ENCODE data around the gene STIMATE.

STIMATE gene

GRCh38 chr3:52897130-52898122, at the start of gene STIMATE:
Gene STIMATE, minus strand, starts transcription at chr3:52897548. Its CDS starts 98 bp downstream, at chr3:52897450.
- Histone ChIP-seq H3K27ac (ENCODE audit: low read depth, low read length) (peak within 1 kb of the TSS; percentile 24; the same call in 1 of the 2 replicates), H4K20me1 (ENCODE audit: control insufficient read depth, insufficient read depth, low read depth, low read length) (peaks cover 4% of the 10 kb centered on the region; the same call in 1 of the 2 replicates)
- TF ChIP-seq CTCF (IDR thresholded peaks at IDR 0.05; ENCODE audit: low read depth, low read length, poor library complexity, severe bottlenecking) = no peak
- no peak for TF ChIP-seq EZH2phosphoT487 (IDR thresholded peaks at IDR 0.05; ENCODE audit: borderline replicate concordance, low read length)

GRCh38 chr3:52939600-52939999, 42.3 kb upstream of the STIMATE start:
- Histone ChIP-seq H3F3A (ENCODE audit: control insufficient read depth, insufficient read depth) (no peaks in the 10 kb centered on the region), H3K4me3 (ENCODE audit: low read length) (no peak overlapping the region), H4K20me1 (ENCODE audit: control insufficient read depth, insufficient read depth, low read depth, low read length) (no peaks in the 10 kb centered on the region), H3K27me3 (ENCODE audit: control insufficient read depth, low read length) (no peaks in the 10 kb centered on the region), H3K9me2 (replicated peaks; ENCODE audit: control insufficient read depth, low read length) (no peaks in the 10 kb centered on the region), H3K9me3 (ENCODE audit: control insufficient read depth, insufficient read depth, low read length) (no peaks in the 10 kb centered on the region), H3K4me2 (ENCODE audit: low read length) (no peak overlapping the region), H3K4me1 (ENCODE audit: control insufficient read depth, low read length) (no peaks in the 10 kb centered on the region), H3K36me3 (ENCODE audit: control insufficient read depth, low read length) (no peaks in the 10 kb centered on the region), H3K79me2 (ENCODE audit: control insufficient read depth, low read length) (no peaks in the 10 kb centered on the region), H3K27ac (ENCODE audit: low read depth, low read length) (no peak overlapping the region)
- TF ChIP-seq CTCF (IDR thresholded peaks at IDR 0.05; ENCODE audit: low read depth, low read length, poor library complexity, severe bottlenecking) (no peak), EZH2phosphoT487 (IDR thresholded peaks at IDR 0.05; ENCODE audit: borderline replicate concordance, low read length) (no peak)

More at GRCh38 chr3:52897130-52898122, at the start of gene STIMATE:
- H3K9me2 ChIP-seq (replicated peaks; ENCODE audit: control insufficient read depth, low read length) = no peaks in the 10 kb centered on the region
- peaks cover 4% of the 10 kb centered on the region; the same call in 1 of the 2 replicates for H3F3A ChIP-seq (ENCODE audit: control insufficient read depth, insufficient read depth)
- peaks cover 3% of the 10 kb centered on the region for H3K36me3 ChIP-seq (ENCODE audit: control insufficient read depth, low read length)
- peak within 1 kb of the TSS; percentile 97 for H3K4me2 ChIP-seq (ENCODE audit: low read length)
- H3K4me3 ChIP-seq (ENCODE audit: low read length) = peak within 1 kb of the TSS; percentile 90
- H3K27me3 ChIP-seq (ENCODE audit: control insufficient read depth, low read length) = no peaks in the 10 kb centered on the region
- H3K79me2 ChIP-seq (ENCODE audit: control insufficient read depth, low read length) = peaks cover 43% of the 10 kb centered on the region
- no peaks in the 10 kb centered on the region for H3K9me3 ChIP-seq (ENCODE audit: control insufficient read depth, insufficient read depth, low read length)
- H3K4me1 ChIP-seq (ENCODE audit: control insufficient read depth, low read length) = peaks cover 49% of the 10 kb centered on the region

DNA sequence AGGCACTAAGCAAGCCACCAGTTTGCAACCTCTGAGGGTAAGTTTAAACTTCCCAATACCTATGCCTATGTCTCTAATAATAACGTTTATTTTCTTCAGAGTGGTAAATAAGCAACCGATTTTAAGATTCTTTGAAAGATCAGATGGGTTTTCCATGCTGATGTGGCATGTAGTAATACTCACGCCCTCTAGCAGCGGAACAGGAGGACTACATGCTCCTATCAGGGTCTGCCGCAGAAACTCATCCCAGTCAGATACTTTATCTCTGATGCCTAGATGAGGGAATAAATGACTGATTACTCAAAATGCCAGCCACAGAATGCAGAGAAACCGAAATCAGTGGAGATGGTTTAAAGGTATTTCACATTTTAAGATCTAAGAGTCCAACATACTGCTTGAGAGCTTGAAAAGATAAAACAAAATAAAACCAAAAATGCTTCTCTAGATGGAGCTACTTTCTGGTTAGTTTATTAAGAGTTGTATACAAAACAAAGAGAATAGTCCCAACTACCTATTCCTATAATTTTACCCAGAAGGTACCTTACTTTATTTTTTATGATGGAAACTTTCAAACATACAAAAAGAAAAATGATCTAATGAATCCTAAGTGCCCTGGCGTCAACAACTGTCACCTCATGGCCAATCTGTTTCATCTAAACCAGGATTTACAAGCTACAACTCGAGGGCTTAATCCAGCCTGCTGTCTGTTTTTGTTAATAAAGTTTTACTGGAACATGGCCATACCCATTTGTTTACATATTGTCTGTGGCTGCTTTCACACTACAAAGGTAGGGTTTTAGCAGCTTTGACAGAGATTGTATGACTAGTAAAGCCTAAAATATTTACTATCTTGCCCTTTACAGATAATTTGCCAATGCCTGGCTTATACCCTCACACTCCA, 37.5 kb upstream of the STIMATE start:
- no peak overlapping the region for H3K4me2 ChIP-seq (ENCODE audit: low read length)
- H3K4me3 ChIP-seq (ENCODE audit: low read length) = no peak overlapping the region
- H3K4me1 ChIP-seq (ENCODE audit: control insufficient read depth, low read length) = peaks cover 11% of the 10 kb centered on the region
- no peaks in the 10 kb centered on the region for H3F3A ChIP-seq (ENCODE audit: control insufficient read depth, insufficient read depth)
- H3K9me3 ChIP-seq (ENCODE audit: control insufficient read depth, insufficient read depth, low read length) = no peaks in the 10 kb centered on the region
- TF ChIP-seq CTCF (IDR thresholded peaks at IDR 0.05; ENCODE audit: low read depth, low read length, poor library complexity, severe bottlenecking) (peak; percentile 93), EZH2phosphoT487 (IDR thresholded peaks at IDR 0.05; ENCODE audit: borderline replicate concordance, low read length) (no peak)
- H3K27me3 ChIP-seq (ENCODE audit: control insufficient read depth, low read length) = no peaks in the 10 kb centered on the region
- no peaks in the 10 kb centered on the region for H3K79me2 ChIP-seq (ENCODE audit: control insufficient read depth, low read length)
- H3K36me3 ChIP-seq (ENCODE audit: control insufficient read depth, low read length) = no peaks in the 10 kb centered on the region; the same call in 1 of the 2 replicates
- H4K20me1 ChIP-seq (ENCODE audit: control insufficient read depth, insufficient read depth, low read depth, low read length) = no peaks in the 10 kb centered on the region
- H3K27ac ChIP-seq (ENCODE audit: low read depth, low read length) = no peak overlapping the region
- no peaks in the 10 kb centered on the region for H3K9me2 ChIP-seq (replicated peaks; ENCODE audit: control insufficient read depth, low read length)
